Activated CD4-positive, CD25-positive, alpha-beta regulatory T cell treated with anti-CD3 and anti-CD28 coated beads, Interleukin-2, amount 50 U/mL, for 72 hours (primary cell): ENCODE data around the gene SAMD4A.
A peak's percentile ranks its signal among the peaks of the same experiment; 100 is the strongest.

Experiments
- DNase-seq: peaks from one replicate; pipeline ENCODE4 v3.0.0; 2021

Gene SAMD4A

GRCh38 chr14:54807881-54808280 lies 241.0 kb downstream of the SAMD4A start:
- no peak for DNase-seq

- no peak for DNase-seq
Measured at GRCh38 chr14:54808326-54809161, 241.6 kb downstream of the SAMD4A start.

GRCh38 chr14:54809767-54810166 lies 242.8 kb downstream of the SAMD4A start:
- DNase-seq, result no peak

GRCh38 chr14:54812617-54813016 lies 245.7 kb downstream of the SAMD4A start:
- no peak for DNase-seq

- no peak for DNase-seq
Measured at GRCh38 chr14:54813081-54813480, 246.2 kb downstream of the SAMD4A start.

GRCh38 chr14:54814076-54814475 lies 247.1 kb downstream of the SAMD4A start:
- peak; percentile 40 for DNase-seq

GRCh38 chr14:54815016-54815415 lies 248.1 kb downstream of the SAMD4A start:
- no peak for DNase-seq

- no peak for DNase-seq
Measured at GRCh38 chr14:54815515-54815914, 248.6 kb downstream of the SAMD4A start.

GRCh38 chr14:54816450-54816849 lies 249.5 kb downstream of the SAMD4A start:
- no peak for DNase-seq

GRCh38 chr14:54817506-54817905 lies 250.6 kb downstream of the SAMD4A start:
- no peak for DNase-seq

GRCh38 chr14:54818201-54819133 lies 251.5 kb downstream of the SAMD4A start:
- no peak for DNase-seq

GRCh38 chr14:54822685-54823084 lies 255.8 kb downstream of the SAMD4A start:
- DNase-seq, result no peak

GRCh38 chr14:54823757-54824549 lies 257.0 kb downstream of the SAMD4A start:
- DNase-seq, result no peak

- no peak for DNase-seq
Measured at GRCh38 chr14:54828037-54828436, 261.1 kb downstream of the SAMD4A start.

- no peak for DNase-seq
Measured at GRCh38 chr14:54829486-54830224, 262.7 kb downstream of the SAMD4A start.

- DNase-seq, result no peak
Measured at GRCh38 chr14:54830650-54831049, 263.7 kb downstream of the SAMD4A start.

- DNase-seq, result no peak
Measured at GRCh38 chr14:54834081-54834480, 267.2 kb downstream of the SAMD4A start.

- no peak for DNase-seq
Measured at GRCh38 chr14:54834727-54835126, 267.8 kb downstream of the SAMD4A start.

GRCh38 chr14:54836231-54836630 lies 269.3 kb downstream of the SAMD4A start:
- no peak for DNase-seq

GRCh38 chr14:54837508-54838149 lies 270.7 kb downstream of the SAMD4A start:
- no peak for DNase-seq

- no peak for DNase-seq
Measured at GRCh38 chr14:54838931-54839512, 272.1 kb downstream of the SAMD4A start.
